ENCODE measurements around the gene GNG12. TPM values are rescaled to one million over a fixed set of nuclear protein-coding genes. Genes with fewer than 3 reads are reported as not detected.

The GNG12 gene
- total RNA-seq, 1 donor from 2014 or later, result 71.5 TPM

DNA sequence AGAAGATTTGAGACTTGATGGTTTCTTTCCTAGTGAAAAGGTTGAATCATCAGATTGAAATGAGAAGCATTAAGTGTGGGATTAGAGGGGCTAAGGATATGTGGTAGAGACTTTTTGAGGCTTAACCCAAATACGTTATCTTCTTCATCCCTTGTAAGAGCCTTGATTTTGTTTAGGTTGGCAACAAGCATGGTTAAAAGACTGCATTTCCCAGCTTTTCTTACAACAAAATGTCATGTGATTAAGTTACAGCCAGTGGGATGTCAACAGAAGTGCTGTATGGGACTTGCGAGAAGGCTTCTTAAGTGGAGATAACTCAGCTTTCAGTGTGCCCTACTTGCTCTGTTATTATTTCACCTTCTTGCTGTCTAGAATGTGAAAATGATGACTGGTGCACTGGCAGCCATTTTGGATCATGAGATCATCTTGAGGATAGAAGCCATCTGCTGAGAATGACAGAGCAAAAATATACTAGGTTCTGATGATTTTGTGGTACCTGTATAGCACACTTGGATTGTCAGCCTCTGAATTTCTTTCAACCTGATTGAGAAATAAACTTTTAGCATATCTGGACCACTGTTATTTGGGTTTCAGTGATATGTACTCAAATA lies 41.3 kb upstream of the GNG12 start:
- no peaks in the 10 kb centered on the region for H3K4me1 ChIP-seq
- no peaks in the 10 kb centered on the region for H3K9me3 ChIP-seq
- no peaks in the 10 kb centered on the region for H3K27me3 ChIP-seq
- intact Hi-C loops (cut with DNase I), result no loop called here
- H3K4me3 ChIP-seq, result no peak overlapping the region
- no peak overlapping the region for H3K27ac ChIP-seq
- H3K36me3 ChIP-seq, result no peaks in the 10 kb centered on the region
- TF ChIP-seq POLR2A (IDR thresholded peaks at IDR 0.05) (no peak), POLR2AphosphoS5 (IDR thresholded peaks at IDR 0.05; ENCODE audit: insufficient read depth in 1 of 2, low read depth in 1 of 2) (no peak)
- TF ChIP-seq, protein P1, sequence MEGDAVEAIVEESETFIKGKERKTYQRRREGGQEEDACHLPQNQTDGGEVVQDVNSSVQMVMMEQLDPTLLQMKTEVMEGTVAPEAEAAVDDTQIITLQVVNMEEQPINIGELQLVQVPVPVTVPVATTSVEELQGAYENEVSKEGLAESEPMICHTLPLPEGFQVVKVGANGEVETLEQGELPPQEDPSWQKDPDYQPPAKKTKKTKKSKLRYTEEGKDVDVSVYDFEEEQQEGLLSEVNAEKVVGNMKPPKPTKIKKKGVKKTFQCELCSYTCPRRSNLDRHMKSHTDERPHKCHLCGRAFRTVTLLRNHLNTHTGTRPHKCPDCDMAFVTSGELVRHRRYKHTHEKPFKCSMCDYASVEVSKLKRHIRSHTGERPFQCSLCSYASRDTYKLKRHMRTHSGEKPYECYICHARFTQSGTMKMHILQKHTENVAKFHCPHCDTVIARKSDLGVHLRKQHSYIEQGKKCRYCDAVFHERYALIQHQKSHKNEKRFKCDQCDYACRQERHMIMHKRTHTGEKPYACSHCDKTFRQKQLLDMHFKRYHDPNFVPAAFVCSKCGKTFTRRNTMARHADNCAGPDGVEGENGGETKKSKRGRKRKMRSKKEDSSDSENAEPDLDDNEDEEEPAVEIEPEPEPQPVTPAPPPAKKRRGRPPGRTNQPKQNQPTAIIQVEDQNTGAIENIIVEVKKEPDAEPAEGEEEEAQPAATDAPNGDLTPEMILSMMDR (IDR thresholded peaks at IDR 0.05), result no peak
- DNase-seq (ENCODE audit: extremely low spot score in 2 of 2), result no peak

DNA sequence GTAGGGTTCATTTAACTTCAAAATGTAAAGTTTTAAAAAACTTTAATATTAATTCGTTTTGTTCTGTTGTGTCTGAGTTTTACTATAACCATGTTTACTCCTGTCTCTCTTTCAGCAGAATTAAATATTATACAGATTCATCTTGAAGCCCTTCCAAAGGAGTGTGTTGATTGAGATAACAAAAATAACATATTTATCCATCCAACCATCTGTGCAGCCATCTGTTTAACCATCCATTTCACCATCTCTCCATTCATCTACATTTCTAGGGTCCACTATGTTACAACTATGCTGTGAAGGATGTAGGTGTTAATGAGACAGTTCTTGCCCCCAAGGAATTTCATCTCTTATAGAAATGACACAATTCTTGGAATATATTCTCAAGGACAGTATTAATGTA lies 36.0 kb upstream of the GNG12 start:
- H3K9me3 ChIP-seq, result no peaks in the 10 kb centered on the region
- H3K36me3 ChIP-seq, result no peaks in the 10 kb centered on the region
- no peak overlapping the region for H3K27ac ChIP-seq
- intact Hi-C loops (cut with DNase I), result no loop called here
- H3K4me3 ChIP-seq, result no peak overlapping the region
- no peaks in the 10 kb centered on the region for H3K27me3 ChIP-seq
- TF ChIP-seq, protein P1 (IDR thresholded peaks at IDR 0.05), result no peak
- TF ChIP-seq POLR2AphosphoS5 (IDR thresholded peaks at IDR 0.05; ENCODE audit: insufficient read depth in 1 of 2, low read depth in 1 of 2), result no peak
- TF ChIP-seq POLR2A (IDR thresholded peaks at IDR 0.05), result no peak
- no peak for DNase-seq (ENCODE audit: extremely low spot score in 2 of 2)
- H3K4me1 ChIP-seq, result no peaks in the 10 kb centered on the region

DNA sequence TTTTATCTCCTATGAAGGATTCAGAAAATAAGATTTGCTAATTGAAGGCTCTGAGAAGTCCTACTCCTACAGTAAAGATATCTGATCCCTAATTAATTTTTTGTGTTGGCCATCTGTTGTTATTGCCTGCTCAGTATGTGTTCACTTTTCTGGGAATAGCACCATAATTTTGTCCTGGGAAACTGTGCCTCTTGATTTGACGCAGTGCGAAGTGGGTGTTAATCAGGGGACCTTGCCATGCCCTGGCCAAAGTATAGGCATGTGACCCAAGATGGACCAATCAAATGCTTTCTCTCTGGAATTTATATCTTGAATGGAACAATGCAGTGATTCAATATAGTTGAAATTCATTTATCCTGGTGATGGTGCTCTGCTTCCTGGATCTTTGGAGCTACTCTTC lies 30.4 kb upstream of the GNG12 start:
- TF ChIP-seq, protein P1 (IDR thresholded peaks at IDR 0.05), result no peak
- TF ChIP-seq POLR2A (IDR thresholded peaks at IDR 0.05) (no peak), POLR2AphosphoS5 (IDR thresholded peaks at IDR 0.05; ENCODE audit: insufficient read depth in 1 of 2, low read depth in 1 of 2) (no peak)
- DNase-seq (ENCODE audit: extremely low spot score in 2 of 2), result no peak
- Histone ChIP-seq H3K9me3 (no peaks in the 10 kb centered on the region), H3K27ac (no peak overlapping the region), H3K4me3 (no peak overlapping the region), H3K4me1 (no peaks in the 10 kb centered on the region), H3K27me3 (no peaks in the 10 kb centered on the region), H3K36me3 (no peaks in the 10 kb centered on the region)
- intact Hi-C loops (cut with DNase I), result no loop called here

DNA sequence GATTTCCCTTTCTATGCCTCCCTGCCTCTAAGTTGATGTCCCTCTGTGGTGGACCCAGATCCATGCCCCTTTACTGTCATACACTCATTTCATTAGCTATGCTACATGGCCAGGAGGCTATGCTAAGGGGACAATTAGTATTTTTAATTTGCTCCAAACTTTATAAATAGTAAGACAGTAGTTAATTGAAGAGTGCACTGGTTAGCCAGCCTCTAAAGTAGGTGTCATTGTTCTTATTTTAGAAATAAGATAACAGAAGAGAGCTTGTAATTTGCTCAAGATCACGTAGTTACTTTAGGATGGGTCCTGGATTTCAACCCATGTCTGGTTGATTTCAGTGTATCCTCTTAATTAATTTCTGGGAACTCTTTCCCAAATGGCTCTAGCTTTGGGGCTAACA lies 29.4 kb upstream of the GNG12 start:
- TF ChIP-seq, protein P1 (IDR thresholded peaks at IDR 0.05), result no peak
- TF ChIP-seq POLR2AphosphoS5 (IDR thresholded peaks at IDR 0.05; ENCODE audit: insufficient read depth in 1 of 2, low read depth in 1 of 2) (no peak), POLR2A (IDR thresholded peaks at IDR 0.05) (no peak)
- H3K27me3 ChIP-seq, result no peaks in the 10 kb centered on the region
- intact Hi-C loops (cut with DNase I), result no loop called here

DNA sequence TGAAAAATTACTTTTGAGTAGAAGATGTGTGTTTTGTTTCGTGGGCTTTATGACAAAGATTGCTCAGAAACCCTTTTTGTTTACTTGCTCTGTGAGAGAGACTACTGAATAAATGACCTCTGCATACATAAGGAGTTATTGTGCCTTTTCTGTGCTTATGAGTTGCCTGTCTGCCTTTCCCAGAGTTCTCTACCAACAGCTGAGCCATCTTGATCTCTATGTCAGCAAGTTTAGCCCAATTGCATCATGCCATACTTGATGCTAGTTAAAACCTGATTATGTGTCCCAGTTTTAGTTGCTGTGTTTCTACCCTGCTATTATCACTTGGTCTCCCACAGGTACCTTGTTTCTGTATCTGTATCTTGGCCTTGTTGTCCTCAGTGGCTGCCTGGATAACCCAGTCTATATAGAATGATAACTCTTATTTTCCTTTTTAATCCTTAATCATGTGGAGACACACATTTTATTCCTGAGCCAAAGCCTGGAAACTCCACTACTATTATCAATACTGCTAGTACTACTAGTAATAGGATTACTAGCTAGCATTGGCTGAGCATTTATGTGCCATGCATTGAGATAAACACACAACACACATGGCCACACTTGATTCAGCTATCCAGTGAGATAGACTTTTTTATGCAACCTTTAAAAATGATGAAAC lies 28.7 kb upstream of the GNG12 start:
- no peak for DNase-seq (ENCODE audit: extremely low spot score in 2 of 2)
- H3K27me3 ChIP-seq, result no peaks in the 10 kb centered on the region
- H3K4me1 ChIP-seq, result no peaks in the 10 kb centered on the region
- no peaks in the 10 kb centered on the region for H3K36me3 ChIP-seq
- no peak overlapping the region for H3K27ac ChIP-seq
- TF ChIP-seq, protein P1 (IDR thresholded peaks at IDR 0.05), result no peak
- TF ChIP-seq POLR2A (IDR thresholded peaks at IDR 0.05) (no peak), POLR2AphosphoS5 (IDR thresholded peaks at IDR 0.05; ENCODE audit: insufficient read depth in 1 of 2, low read depth in 1 of 2) (no peak)
- H3K4me3 ChIP-seq, result no peak overlapping the region
- no peaks in the 10 kb centered on the region for H3K9me3 ChIP-seq
- intact Hi-C loops (cut with DNase I), result no loop called here

More for the DNA sequence above, 29.4 kb upstream of the GNG12 start:
- Histone ChIP-seq H3K9me3 (no peaks in the 10 kb centered on the region), H3K4me3 (no peak overlapping the region), H3K4me1 (no peaks in the 10 kb centered on the region), H3K36me3 (no peaks in the 10 kb centered on the region), H3K27ac (no peak overlapping the region)
- no peak for DNase-seq (ENCODE audit: extremely low spot score in 2 of 2)
